OCI-LY7 (cell line): ENCODE results near the gene SIGLEC10. TPM values are rescaled to one million over a fixed set of nuclear protein-coding genes. Genes with fewer than 3 reads are reported as not detected.

Source experiments
- BruUV-seq: library from RNA; stranded (reverse); fragments of 400-500 nt; replicated peaks from 2 replicates; lab custom pipeline; 2021; lab: Mats Ljungman, UMichigan
- CTCF ChIA-PET: fragments of 300-600 bp; sonication (Branson Sonifier 250); formaldehyde crosslinking; loops from one replicate; lab custom pipeline; 2022; ENCODE audit warnings: antibody characterized with exemption; ENCODE audit not compliant: unreplicated experiment; lab: Charles Lee
- POLR2A ChIA-PET: fragments of 300-600 bp; sonication (Branson Sonifier 250); formaldehyde crosslinking; loops from one replicate; lab custom pipeline; 2022; ENCODE audit warnings: antibody characterized with exemption; lab: Charles Lee
- DNase-seq: peaks from one replicate; pipeline ENCODE4 v3.0.0-alpha.2; 2015; ENCODE audit warnings: low spot score
- H2AFZ ChIP-seq: fragments of 200-600 bp; sonication (generic), shearing (Covaris generic); 2 replicates; pipeline ENCODE4 v1.6.1; 2014; ENCODE audit warnings: mild to moderate bottlenecking, antibody characterized with exemption, low read length, moderate library complexity
- H3K27ac ChIP-seq: fragments of 200-600 bp; sonication (generic); 2 replicates; pipeline ENCODE4 v1.5.1; 2014; ENCODE audit warnings: mixed run types, low read depth, mild to moderate bottlenecking, moderate library complexity, low read length, inconsistent platforms; ENCODE audit not compliant: poor library complexity, severe bottlenecking
- H3K36me3 ChIP-seq: fragments of 200-600 bp; sonication (generic); 2 replicates; pipeline ENCODE4 v1.6.1; 2014; ENCODE audit warnings: mild to moderate bottlenecking, antibody characterized with exemption, low read length, moderate library complexity, mixed read lengths; ENCODE audit not compliant: insufficient read depth
- H3K4me1 ChIP-seq: fragments of 200-600 bp; sonication (generic); 2 replicates; pipeline ENCODE4 v1.5.1; 2014; ENCODE audit warnings: mild to moderate bottlenecking, low read length; ENCODE audit not compliant: insufficient read depth, poor library complexity, severe bottlenecking
- H3K4me2 ChIP-seq: fragments of 200-600 bp; sonication (generic); 2 replicates; pipeline ENCODE4 v1.6.1; 2014; ENCODE audit warnings: mild to moderate bottlenecking, low read length
- H3K4me3 ChIP-seq: fragments of 200-600 bp; sonication (generic); 2 replicates; pipeline ENCODE4 v1.5.1; 2014; ENCODE audit warnings: mild to moderate bottlenecking, low read depth, low read length; ENCODE audit not compliant: poor library complexity, severe bottlenecking
- H3K79me2 ChIP-seq: fragments of 200-600 bp; sonication (generic); 2 replicates; pipeline ENCODE4 v1.6.1; 2016; ENCODE audit warnings: low read depth, mild to moderate bottlenecking, low read length, moderate library complexity, mixed read lengths; ENCODE audit not compliant: insufficient read depth
- H3K9me2 ChIP-seq: fragments of 200-600 bp; sonication (generic); 2 replicates; pipeline ENCODE4 v1.6.1; 2016; ENCODE audit warnings: mild to moderate bottlenecking, low read length, mixed read lengths; ENCODE audit not compliant: insufficient read depth
- H3K9me3 ChIP-seq: fragments of 200-600 bp; sonication (generic); 2 replicates; pipeline ENCODE4 v1.6.1; 2014; ENCODE audit warnings: mild to moderate bottlenecking, mixed run types, low read length, mixed read lengths
- H4K20me1 ChIP-seq: fragments of 200-600 bp; sonication (generic); 2 replicates; pipeline ENCODE4 v1.6.1; 2014; ENCODE audit warnings: mild to moderate bottlenecking, antibody characterized with exemption, low read length, moderate library complexity, mixed read lengths; ENCODE audit not compliant: insufficient read depth
- EZH2phosphoT487 ChIP-seq: fragments of 200-600 bp; sonication (generic); IDR thresholded peaks from 2 replicates; pipeline ENCODE4 v1.6.1; 2018; ENCODE audit warnings: low read depth, borderline replicate concordance, mild to moderate bottlenecking, mixed run types, antibody characterized with exemption, low read length, moderate library complexity, mixed read lengths
- intact Hi-C: fragments of 100-400 bp; cut with micrococcal nuclease; formaldehyde crosslinking; loops from one replicate; pipeline ENCODE4 v1.10.0; 2022; ENCODE audit not compliant: unreplicated experiment
- total RNA-seq, 2 experiments: library from RNA; depleted of rRNA in 1 of 2; stranded (reverse); fragments of >200 nt in 1 of 2; shearing (Covaris generic) in 1 of 2; gene quantifications; 2 replicates each; pipeline ENCODE4 v1.2.3, GENCODE V29; 2014 to 2022
- TF ChIP-seq, protein P1 (sequence below): fragments of 200-600 bp; sonication (generic); conservative IDR thresholded peaks from 2 replicates; pipeline ENCODE4 v1.5.1; 2014; ENCODE audit warnings: mild to moderate bottlenecking, antibody characterized with exemption, low read length, moderate library complexity, mixed read lengths

Gene SIGLEC10
- total RNA-seq, 2 experiments from 2014 or later, result 25.2 to 26.6 TPM

DNA sequence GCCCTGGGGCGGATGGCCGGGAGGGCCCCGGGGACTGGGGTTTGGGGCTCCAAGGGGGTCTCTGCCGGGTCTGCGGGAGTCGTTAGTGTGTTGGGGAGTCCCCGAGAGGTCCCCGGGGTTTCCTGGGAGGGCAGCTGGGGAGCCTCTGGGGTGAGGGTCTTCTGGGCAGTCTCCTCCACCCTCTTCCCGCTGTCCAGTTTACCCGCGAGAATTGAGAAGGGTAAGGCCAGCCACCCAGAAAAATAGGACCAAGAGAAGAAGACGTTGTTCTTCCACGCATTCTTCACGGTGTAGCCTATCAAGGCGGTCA lies 50.2 kb downstream of the SIGLEC10 start:
- BruUV-seq, result no TSS peak
- H3K4me1 ChIP-seq, result peaks cover 32% of the 10 kb centered on the region
- H3K79me2 ChIP-seq, result peaks cover 10% of the 10 kb centered on the region; the same call in 1 of the 2 replicates
- TF ChIP-seq EZH2phosphoT487, result no peak
- TF ChIP-seq, protein P1, sequence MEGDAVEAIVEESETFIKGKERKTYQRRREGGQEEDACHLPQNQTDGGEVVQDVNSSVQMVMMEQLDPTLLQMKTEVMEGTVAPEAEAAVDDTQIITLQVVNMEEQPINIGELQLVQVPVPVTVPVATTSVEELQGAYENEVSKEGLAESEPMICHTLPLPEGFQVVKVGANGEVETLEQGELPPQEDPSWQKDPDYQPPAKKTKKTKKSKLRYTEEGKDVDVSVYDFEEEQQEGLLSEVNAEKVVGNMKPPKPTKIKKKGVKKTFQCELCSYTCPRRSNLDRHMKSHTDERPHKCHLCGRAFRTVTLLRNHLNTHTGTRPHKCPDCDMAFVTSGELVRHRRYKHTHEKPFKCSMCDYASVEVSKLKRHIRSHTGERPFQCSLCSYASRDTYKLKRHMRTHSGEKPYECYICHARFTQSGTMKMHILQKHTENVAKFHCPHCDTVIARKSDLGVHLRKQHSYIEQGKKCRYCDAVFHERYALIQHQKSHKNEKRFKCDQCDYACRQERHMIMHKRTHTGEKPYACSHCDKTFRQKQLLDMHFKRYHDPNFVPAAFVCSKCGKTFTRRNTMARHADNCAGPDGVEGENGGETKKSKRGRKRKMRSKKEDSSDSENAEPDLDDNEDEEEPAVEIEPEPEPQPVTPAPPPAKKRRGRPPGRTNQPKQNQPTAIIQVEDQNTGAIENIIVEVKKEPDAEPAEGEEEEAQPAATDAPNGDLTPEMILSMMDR, result no peak
- no peak for DNase-seq
- no peaks in the 10 kb centered on the region for H3K9me2 ChIP-seq
- intact Hi-C loops, result loop anchor here (1.0 to 2.0 kb wide), 2 partner anchors 28 to 50 kb away; partner anchors contain the start of gene SIGLEC10
- peak overlapping the region; percentile 78 for H3K4me3 ChIP-seq
- CTCF ChIA-PET, result interaction anchor here (0.6 kb wide), 1 partner anchor 28 kb away, joined by 3 read pairs; no protein-coding TSS in a partner anchor
- peak overlapping the region; percentile 86 for H3K4me2 ChIP-seq
- POLR2A ChIA-PET, result interaction anchor here (0.7 to 1.3 kb wide), 4 partner anchors 28 to 346 kb away, joined by 3 to 6 read pairs (median 4); partner anchors contain the start of gene SIGLEC10
- H2AFZ ChIP-seq, result peak overlapping the region; percentile 18; the same call in 1 of the 2 replicates
- H3K27ac ChIP-seq, result peak overlapping the region; percentile 79
- H3K9me3 ChIP-seq, result no peaks in the 10 kb centered on the region
- no peaks in the 10 kb centered on the region for H4K20me1 ChIP-seq
- H3K36me3 ChIP-seq, result no peaks in the 10 kb centered on the region

DNA sequence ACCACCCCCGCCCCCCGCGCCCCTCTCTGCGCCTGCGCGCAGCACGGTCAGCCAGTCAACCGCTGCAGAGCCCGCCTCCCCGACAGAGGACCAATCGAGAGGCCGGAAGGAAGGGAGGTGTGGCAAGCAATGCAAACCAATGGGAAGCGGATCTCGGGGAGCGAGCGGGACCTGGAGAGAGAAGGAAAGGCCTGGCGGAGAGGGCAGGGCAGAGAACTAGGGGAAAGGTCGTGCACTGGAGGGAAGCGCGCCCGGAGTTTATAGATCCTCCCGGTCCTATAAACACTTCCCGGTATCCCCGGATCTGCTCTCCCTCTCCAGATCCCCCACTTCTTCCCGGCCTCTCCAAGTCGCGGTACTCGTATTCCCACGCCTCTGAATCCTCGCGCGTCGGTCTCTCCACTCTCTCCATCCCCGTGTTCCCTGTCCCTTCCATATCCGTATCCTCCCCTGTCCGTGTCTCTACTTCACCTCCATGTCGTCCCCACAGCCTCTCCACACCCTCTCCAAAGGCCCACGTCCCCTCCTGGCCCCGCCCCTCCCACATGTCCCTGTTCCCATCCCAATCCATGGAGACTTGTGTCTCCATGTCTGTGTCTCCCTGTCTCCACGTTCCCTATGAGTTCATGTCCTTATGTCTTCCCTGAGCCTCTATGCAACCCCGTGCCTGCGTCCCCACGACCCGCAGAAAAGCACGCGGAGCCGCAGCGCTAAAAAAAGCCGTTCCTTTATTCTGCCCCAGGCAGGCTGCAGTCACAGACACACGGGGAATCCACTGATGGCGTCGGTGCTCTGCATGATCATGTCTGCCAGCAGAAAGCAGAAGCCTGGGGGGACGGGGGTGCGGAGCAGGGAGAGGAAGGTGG lies 50.8 kb downstream of the SIGLEC10 start:
- Histone ChIP-seq H3K4me1 (peaks cover 34% of the 10 kb centered on the region), H3K79me2 (peaks cover 10% of the 10 kb centered on the region; the same call in 1 of the 2 replicates), H3K4me2 (peak overlapping the region; percentile 92), H3K4me3 (peak overlapping the region; percentile 78), H3K27ac (peak overlapping the region; percentile 79), H3K36me3 (no peaks in the 10 kb centered on the region), H4K20me1 (no peaks in the 10 kb centered on the region), H2AFZ (peak overlapping the region; percentile 18; the same call in 1 of the 2 replicates), H3K9me2 (no peaks in the 10 kb centered on the region), H3K9me3 (no peaks in the 10 kb centered on the region)
- no TSS peak for BruUV-seq
- CTCF ChIA-PET, result interaction anchor here (1.1 kb wide), 1 partner anchor 51 kb away, joined by 3 read pairs; the partner anchor contains the start of gene SIGLEC10
- no peak for TF ChIP-seq EZH2phosphoT487
- TF ChIP-seq, protein P1, result no peak
- POLR2A ChIA-PET, result interaction anchor here (1.0 kb wide), 1 partner anchor 27 kb away, joined by 4 read pairs; no protein-coding TSS in a partner anchor
- intact Hi-C loops, result loop anchor here (1.0 to 2.0 kb wide), 3 partner anchors 27 to 50 kb away; partner anchors contain the start of gene SIGLEC10
- DNase-seq, result peak; percentile 97
